OCI-LY3 (cell line): ENCODE data around the gene PTBP3.

Experiments
- EZH2phosphoT487 ChIP-seq: fragments of 200-600 bp; shearing (Covaris generic); IDR thresholded peaks from 2 replicates; pipeline ENCODE4 v1.6.1; 2018; ENCODE audit warnings: antibody characterized with exemption, mixed run types, low read depth
- TF ChIP-seq, protein P1 (sequence below): fragments of 200-600, 300-600 bp; sonication (generic); IDR thresholded peaks from 2 replicates; pipeline ENCODE4 v1.5.1; 2014; ENCODE audit warnings: antibody characterized with exemption, low read length, low read depth

DNA sequence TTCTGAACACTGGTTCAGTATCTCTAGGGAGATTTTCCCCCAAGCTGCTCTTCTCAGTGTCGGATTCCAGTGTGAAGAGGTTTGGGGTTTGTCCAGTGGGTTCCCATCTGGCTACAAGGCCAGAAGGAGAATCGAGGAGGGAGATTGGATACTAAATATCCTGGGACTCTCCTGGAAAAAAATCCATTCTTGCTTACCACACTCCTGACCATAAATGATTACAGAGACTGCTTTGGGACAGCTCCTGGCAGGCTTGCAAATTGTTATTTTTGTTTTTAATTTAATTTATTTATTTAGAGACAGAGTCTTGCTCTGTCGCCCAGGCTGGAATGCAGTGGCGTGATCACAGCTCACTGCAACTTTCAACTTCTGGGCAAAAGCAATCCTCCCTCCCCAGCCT, 153.6 kb downstream of the PTBP3 start:
- TF ChIP-seq, protein P1, sequence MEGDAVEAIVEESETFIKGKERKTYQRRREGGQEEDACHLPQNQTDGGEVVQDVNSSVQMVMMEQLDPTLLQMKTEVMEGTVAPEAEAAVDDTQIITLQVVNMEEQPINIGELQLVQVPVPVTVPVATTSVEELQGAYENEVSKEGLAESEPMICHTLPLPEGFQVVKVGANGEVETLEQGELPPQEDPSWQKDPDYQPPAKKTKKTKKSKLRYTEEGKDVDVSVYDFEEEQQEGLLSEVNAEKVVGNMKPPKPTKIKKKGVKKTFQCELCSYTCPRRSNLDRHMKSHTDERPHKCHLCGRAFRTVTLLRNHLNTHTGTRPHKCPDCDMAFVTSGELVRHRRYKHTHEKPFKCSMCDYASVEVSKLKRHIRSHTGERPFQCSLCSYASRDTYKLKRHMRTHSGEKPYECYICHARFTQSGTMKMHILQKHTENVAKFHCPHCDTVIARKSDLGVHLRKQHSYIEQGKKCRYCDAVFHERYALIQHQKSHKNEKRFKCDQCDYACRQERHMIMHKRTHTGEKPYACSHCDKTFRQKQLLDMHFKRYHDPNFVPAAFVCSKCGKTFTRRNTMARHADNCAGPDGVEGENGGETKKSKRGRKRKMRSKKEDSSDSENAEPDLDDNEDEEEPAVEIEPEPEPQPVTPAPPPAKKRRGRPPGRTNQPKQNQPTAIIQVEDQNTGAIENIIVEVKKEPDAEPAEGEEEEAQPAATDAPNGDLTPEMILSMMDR: no peak
- no peak for TF ChIP-seq EZH2phosphoT487
